Stimulated activated CD4-positive, alpha-beta T cell treated with anti-CD3 and anti-CD28 coated beads, Interleukin-1b, Interleukin-23, amount 100 ng/mL, for 4 hours (primary cell): ENCODE results near the gene ESM1.
"Not testable (repeated sequence)": the region's sequence is repeated elsewhere in the genome, so short reads cannot be mapped to it uniquely, and the experiment has no call there.

Source experiments
- DNase-seq, 2 donors: peaks; one replicate each; pipeline ENCODE4 v3.0.0-alpha.2; 2020; ENCODE audit warnings: low read depth in 2 of 2

Gene ESM1

GRCh38 chr5:54985301-54986268, at the start of gene ESM1:
TSS of gene ESM1 (minus strand) at chr5:54985593. CDS start at chr5:54985517, 76 bp downstream.
- DNase-seq, result no peak

- DNase-seq, result no peak
Observed at GRCh38 chr5:55033568-55033967, 48.2 kb upstream of the ESM1 start.

GRCh38 chr5:55031492-55031891, 46.1 kb upstream of the ESM1 start:
- DNase-seq, result no peak

- no peak for DNase-seq
Observed at GRCh38 chr5:55030676-55031369, 45.4 kb upstream of the ESM1 start.

GRCh38 chr5:55030220-55030619, 44.8 kb upstream of the ESM1 start:
- DNase-seq, result no peak

- peak in 1 of 2 donors; percentile 14 for DNase-seq
Observed at GRCh38 chr5:55027595-55027994, 42.2 kb upstream of the ESM1 start.

GRCh38 chr5:55022450-55022849, 37.1 kb upstream of the ESM1 start:
- no peak for DNase-seq

GRCh38 chr5:55021821-55022220, 36.4 kb upstream of the ESM1 start:
- DNase-seq, result no peak

- no peak for DNase-seq
Observed at GRCh38 chr5:55021410-55021809, 36.0 kb upstream of the ESM1 start.

- DNase-seq, result not testable (repeated sequence)
Observed at GRCh38 chr5:55010149-55010548, 24.8 kb upstream of the ESM1 start.

GRCh38 chr5:55004729-55005128, 19.3 kb upstream of the ESM1 start:
- no peak for DNase-seq

GRCh38 chr5:55003432-55004065, 18.2 kb upstream of the ESM1 start:
- no peak for DNase-seq

- DNase-seq, result not testable (repeated sequence)
Observed at GRCh38 chr5:55002166-55002565, 16.8 kb upstream of the ESM1 start.

- no peak for DNase-seq
Observed at GRCh38 chr5:54997081-54997480, 11.7 kb upstream of the ESM1 start.

GRCh38 chr5:54996466-54996865, 11.1 kb upstream of the ESM1 start:
- DNase-seq, result no peak

GRCh38 chr5:54995168-54995567, 9.8 kb upstream of the ESM1 start:
- no peak for DNase-seq

GRCh38 chr5:54994628-54995027, 9.2 kb upstream of the ESM1 start:
- no peak for DNase-seq

- DNase-seq, result no peak
Observed at GRCh38 chr5:54993318-54993717, 7.9 kb upstream of the ESM1 start.

- DNase-seq, result no peak
Observed at GRCh38 chr5:54991416-54991815, 6.0 kb upstream of the ESM1 start.

GRCh38 chr5:54990841-54991258, 5.5 kb upstream of the ESM1 start:
- DNase-seq, result no peak

- no peak for DNase-seq
Observed at GRCh38 chr5:54988817-54989216, 3.4 kb upstream of the ESM1 start.

- no peak for DNase-seq
Observed at GRCh38 chr5:54988218-54988617, 2.8 kb upstream of the ESM1 start.
